ENCODE data around the gene TSSK1B. TPM values are rescaled to one million over a fixed set of nuclear protein-coding genes. Genes with fewer than 3 reads are reported as not detected.

Gene TSSK1B
- total and polyA plus RNA-seq, 2 of the 8 experiments (the other 6 are each of a cell fraction or from before 2014, with no cell fraction given) = 0.05 TPM; not detected in 1

GRCh38 chr5:113427871-113428574 is 6.8 kb downstream of the TSSK1B start:
- TF ChIP-seq CTCF (IDR thresholded peaks at IDR 0.05; ENCODE audit: control extremely low read depth in 1 of 3, insufficient read depth in 1 of 3, low read depth in 1 of 3, low read length in 3 of 3) = peak in 1 of 3 experiments; percentile 15; a peak in 2 of 4 replicates
- no peak for TF ChIP-seq RXRA (IDR thresholded peaks at IDR 0.05; ENCODE audit: insufficient read depth, low read depth, low read length)

More at GRCh38 chr5:113427871-113428574, 6.8 kb downstream of the TSSK1B start:
- H3K27ac ChIP-seq (ENCODE audit: low read depth, low read length) = no peak overlapping the region
- no peak overlapping the region for H2AFZ ChIP-seq (ENCODE audit: low read length)
- H3K18ac ChIP-seq (ENCODE audit: extremely low read depth, low read length) = no peak overlapping the region
- no peaks in the 10 kb centered on the region for H3K36me3 ChIP-seq (ENCODE audit: control insufficient read depth in 2 of 4, insufficient read depth in 4 of 4, low read length in 3 of 4)
- H4K8ac ChIP-seq (ENCODE audit: extremely low read depth, insufficient read depth, low read length) = no peak overlapping the region
- H2BK5ac ChIP-seq (ENCODE audit: low read depth, low read length) = no peak overlapping the region
- CTCF ChIA-PET (ENCODE audit: partially characterized antibody) = interaction anchor here (0.7 to 1.6 kb wide), 5 partner anchors 11 to 526 kb away, joined by 3 to 4 read pairs (median 4); no protein-coding TSS in a partner anchor
- no peaks in the 10 kb centered on the region for H3K79me1 ChIP-seq (ENCODE audit: low read depth, low read length)
- H3K9ac ChIP-seq (replicated peaks in 1 of 4; ENCODE audit: extremely low read depth in 1 of 4, low read depth in 3 of 4, low read length in 3 of 4) = no peak overlapping the region
- no peaks in the 10 kb centered on the region for H4K20me1 ChIP-seq (replicated peaks in 1 of 2; ENCODE audit: control insufficient read depth in 1 of 2, insufficient read depth in 2 of 2, low read length in 2 of 2)
- H4K91ac ChIP-seq (replicated peaks; ENCODE audit: insufficient read length, low read length) = no peak overlapping the region
- H3K9me3 ChIP-seq (ENCODE audit: insufficient read depth in 2 of 2, low read depth in 1 of 2, low read length in 1 of 2) = no peaks in the 10 kb centered on the region
- H3K4me2 ChIP-seq (ENCODE audit: insufficient read depth in 1 of 2, low read depth in 2 of 2, low read length in 2 of 2) = no peak overlapping the region
- H3K4me1 ChIP-seq (replicated peaks in 1 of 4; ENCODE audit: control insufficient read depth in 3 of 4, insufficient read depth in 4 of 4, low read length in 3 of 4) = no peaks in the 10 kb centered on the region
- POLR2A ChIA-PET (ENCODE audit: partially characterized antibody) = no interaction called here
- H3K14ac ChIP-seq (ENCODE audit: insufficient read length) = no peak overlapping the region
- no peak overlapping the region for H3K56ac ChIP-seq (replicated peaks; ENCODE audit: insufficient read length, low read depth, low read length)
- H2AK5ac ChIP-seq (ENCODE audit: low read depth, low read length) = no peak overlapping the region
- FAIRE-seq (no peak), DNase-seq (ENCODE audit: low read depth in 1 of 2, low spot score in 2 of 2) (no peak)
- no peak overlapping the region for H2BK120ac ChIP-seq (replicated peaks; ENCODE audit: low read depth, low read length)
- no peak overlapping the region for H2BK12ac ChIP-seq (ENCODE audit: low read depth, low read length)
- H3K27me3 ChIP-seq (replicated peaks in 1 of 4; ENCODE audit: control insufficient read depth in 3 of 4, extremely low read depth in 1 of 4, insufficient read depth in 3 of 4, low read length in 3 of 4) = no peaks in the 10 kb centered on the region
- no peak overlapping the region for H3K23ac ChIP-seq (ENCODE audit: insufficient read length)
- H2BK20ac ChIP-seq (ENCODE audit: low read length) = no peak overlapping the region
- no peaks in the 10 kb centered on the region; the same call in 1 of the 2 replicates for H3K23me2 ChIP-seq (ENCODE audit: low read depth, low read length)
- WGBS, 2 experiments (ENCODE audit: extremely low coverage in 1 of 2, insufficient coverage in 1 of 2, insufficient read length in 1 of 2, insufficient replicate concordance in 2 of 2, low coverage in 1 of 2, low lambda C conversion rate in 2 of 2, missing lambda C conversion rate in 1 of 2) = 75% methylated on average over 3 of the region's 3 CpGs; no CpG with 5 or more reads in 1 of the 2 experiments
- no peaks in the 10 kb centered on the region for H3K79me2 ChIP-seq (ENCODE audit: control insufficient read depth in 1 of 2, insufficient read depth in 2 of 2, low read length in 2 of 2)
- no peak overlapping the region for H2BK15ac ChIP-seq (ENCODE audit: low read length)
- no peak overlapping the region for H4K5ac ChIP-seq (ENCODE audit: insufficient read length, low read depth, low read length)
- H3K4me3 ChIP-seq (ENCODE audit: extremely low read depth in 1 of 4, insufficient read depth in 2 of 4, low read depth in 3 of 4, low read length in 4 of 4) = no peak overlapping the region
- H3K4ac ChIP-seq (replicated peaks; ENCODE audit: insufficient read length, low read depth, low read length) = no peak overlapping the region
